NCI-H82 (cell line): ENCODE measurements around the gene FDX1.

Experiments
- DNase-seq: peaks from one replicate; lab custom pipeline; 2025; lab: John Stamatoyannopoulos, UW

The FDX1 gene

DNA sequence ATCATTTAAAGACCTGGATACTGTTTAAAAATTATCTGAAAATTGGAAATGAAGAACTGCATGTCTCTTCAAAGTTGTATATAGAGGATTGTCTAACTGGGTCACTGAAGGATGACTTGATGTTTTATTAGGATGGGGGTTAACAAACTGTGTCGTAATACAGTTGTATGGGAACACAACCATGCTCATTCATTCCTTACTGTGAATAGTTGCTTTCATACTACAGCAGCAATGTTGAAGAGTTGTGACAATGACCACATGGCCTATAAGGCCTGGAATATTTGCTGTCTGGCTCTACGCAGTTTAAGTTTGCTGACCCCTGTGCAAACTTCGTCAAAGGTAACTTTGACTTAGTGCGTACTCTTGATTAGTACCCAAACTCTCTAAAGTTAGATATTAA, 38.4 kb downstream of the FDX1 start:
- no peak for DNase-seq

DNA sequence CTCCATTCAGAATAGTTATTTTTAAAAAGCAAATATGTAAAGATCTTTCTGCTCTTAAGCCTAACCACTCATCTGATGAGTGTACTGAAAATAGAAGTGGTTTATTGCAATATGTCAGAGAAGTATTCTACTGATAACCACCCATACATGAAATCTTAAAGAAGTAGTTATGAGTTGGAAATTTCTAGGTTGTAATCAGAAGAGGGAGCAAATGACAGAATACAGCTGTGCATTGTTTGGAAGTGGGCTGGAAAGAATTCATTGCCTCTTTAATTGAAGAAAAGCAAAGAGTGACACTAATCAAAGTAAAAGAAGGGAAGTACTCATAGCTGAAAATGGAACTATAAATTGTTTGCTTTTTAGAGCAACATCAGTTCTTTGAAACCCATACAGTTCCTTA, 39.4 kb downstream of the FDX1 start:
- no peak for DNase-seq

DNA sequence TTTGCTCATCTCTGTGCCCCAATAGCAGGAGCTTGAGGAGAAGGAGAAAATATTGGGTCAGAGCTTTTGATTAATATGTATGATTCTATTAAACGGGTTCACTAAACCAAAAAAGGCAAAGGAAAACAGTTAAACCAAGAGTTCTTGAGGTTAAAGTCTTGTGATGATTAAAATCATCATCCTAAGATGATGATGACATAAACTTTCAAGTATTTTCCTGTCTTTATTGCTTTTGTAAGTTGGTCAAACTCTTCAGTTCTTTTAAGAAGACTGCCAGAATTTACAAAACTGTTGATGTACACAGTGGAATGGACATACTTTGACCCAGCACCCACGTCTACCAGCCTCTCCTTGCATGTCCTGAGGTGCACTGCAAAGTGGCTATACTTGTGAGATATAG, 41.0 kb downstream of the FDX1 start:
- no peak for DNase-seq

DNA sequence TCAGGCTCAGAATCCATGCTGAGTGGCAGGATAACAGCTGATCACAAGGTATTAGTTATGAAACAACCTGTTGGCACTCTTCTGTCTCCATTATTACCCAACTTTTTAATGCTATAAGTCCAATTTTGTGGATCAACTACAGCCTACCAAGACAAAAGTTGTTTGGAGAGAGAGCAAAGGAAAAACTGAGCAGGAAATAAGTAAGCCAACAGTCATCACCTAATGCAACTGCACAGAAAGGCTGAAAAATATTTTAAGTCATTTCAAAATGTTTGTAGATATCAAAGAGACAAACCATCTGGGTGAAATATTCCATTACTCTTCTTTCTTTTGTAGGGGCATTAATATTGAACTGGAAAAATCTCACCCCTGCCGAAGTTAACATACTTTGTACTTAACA, 41.6 kb downstream of the FDX1 start:
- no peak for DNase-seq

DNA sequence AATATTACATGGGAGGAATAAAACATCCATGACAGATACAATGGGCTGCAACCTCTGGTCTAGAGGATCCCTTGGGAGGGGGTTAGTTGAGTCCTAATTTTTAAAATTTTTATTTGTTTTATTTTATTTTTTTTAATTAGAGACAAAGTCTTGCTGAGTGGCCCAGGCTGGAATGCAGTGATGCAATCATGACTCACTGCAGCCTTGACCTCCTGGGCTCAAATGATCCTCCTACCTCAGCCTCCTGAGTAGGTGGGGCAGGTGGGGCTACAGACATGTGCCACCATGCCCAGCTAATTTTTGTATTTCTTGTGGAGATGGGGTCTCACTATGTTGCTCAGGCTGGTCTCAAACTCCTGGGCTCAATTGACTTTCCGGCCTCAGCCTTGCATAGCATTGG, 43.1 kb downstream of the FDX1 start:
- no peak for DNase-seq

DNA sequence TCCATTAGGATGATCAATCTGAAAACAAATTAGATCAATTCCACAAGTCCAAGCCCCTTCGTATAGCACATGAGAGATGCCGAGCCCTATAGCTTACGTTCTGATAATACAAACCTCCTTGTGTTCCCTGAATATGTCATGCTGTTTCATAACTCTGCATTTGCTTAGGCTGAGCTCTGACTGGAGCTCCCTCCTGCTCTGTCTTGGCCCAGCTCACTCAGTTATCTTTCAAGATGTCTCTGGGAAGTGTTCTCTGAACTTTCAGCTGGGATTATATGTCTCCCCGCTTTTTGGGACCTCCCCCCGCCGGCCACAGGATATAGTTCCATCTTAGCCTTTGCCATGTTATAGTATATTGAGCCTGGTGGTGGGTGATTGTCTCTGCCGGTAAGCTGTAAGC, 44.0 kb downstream of the FDX1 start:
- no peak for DNase-seq

DNA sequence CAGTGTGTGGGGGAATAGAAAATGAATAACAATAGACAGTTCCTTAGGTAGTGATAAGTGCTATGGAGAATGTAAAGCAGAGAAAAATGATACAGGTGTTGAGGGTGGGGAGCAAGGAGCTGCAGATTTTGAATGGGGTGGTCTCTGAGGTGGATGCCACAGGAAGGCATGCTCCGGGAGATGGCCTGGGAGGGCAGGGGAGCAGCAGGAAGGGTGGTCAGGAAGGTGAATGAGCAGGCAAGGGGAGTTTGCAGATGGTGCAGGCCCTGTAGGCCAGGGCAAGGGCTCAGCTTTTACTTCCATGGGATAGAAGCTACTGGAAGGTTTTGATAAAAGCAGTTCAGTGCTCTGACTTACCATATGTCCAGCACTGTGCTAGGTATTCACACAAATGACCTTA, 44.8 kb downstream of the FDX1 start:
- DNase-seq, result no peak

DNA sequence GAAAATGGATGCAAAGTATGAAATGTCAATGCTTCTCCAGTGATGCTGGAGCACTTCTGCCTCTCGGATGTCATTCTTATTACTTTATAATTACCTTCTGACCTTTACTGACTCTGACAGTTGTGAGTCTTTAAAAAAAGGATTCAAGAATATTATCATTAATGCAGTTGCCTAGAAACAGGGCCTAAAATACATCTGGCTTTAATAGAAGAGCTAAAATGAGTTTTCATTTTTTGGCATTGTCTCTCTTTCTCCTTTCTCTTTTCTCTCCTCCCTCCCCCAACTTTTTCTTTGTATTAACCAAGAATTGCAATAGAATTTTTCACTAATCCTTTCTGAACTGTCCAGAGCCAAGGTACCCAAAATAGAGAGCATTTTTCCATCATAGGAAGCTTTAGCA, 45.9 kb downstream of the FDX1 start:
- DNase-seq, result no peak

DNA sequence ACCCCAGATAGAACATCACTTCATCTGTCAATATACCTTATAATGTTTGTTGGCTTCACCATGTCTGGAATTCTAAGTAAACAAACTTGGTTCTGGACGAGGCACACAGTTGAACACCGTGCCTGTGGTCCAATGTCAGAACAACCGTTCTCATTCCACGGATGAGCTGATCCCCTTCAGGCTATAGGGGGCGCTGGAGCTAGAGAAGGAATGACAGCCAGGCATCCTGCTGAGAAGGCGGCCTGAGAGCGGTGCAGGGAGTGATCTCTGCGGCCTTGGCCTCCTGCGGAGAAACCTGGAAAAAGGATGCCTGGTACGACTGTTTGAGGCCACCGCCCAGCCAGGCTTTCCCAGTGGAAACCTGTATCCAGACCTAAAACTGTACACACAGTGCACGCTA, 48.7 kb downstream of the FDX1 start:
- peak; percentile 19 for DNase-seq

DNA sequence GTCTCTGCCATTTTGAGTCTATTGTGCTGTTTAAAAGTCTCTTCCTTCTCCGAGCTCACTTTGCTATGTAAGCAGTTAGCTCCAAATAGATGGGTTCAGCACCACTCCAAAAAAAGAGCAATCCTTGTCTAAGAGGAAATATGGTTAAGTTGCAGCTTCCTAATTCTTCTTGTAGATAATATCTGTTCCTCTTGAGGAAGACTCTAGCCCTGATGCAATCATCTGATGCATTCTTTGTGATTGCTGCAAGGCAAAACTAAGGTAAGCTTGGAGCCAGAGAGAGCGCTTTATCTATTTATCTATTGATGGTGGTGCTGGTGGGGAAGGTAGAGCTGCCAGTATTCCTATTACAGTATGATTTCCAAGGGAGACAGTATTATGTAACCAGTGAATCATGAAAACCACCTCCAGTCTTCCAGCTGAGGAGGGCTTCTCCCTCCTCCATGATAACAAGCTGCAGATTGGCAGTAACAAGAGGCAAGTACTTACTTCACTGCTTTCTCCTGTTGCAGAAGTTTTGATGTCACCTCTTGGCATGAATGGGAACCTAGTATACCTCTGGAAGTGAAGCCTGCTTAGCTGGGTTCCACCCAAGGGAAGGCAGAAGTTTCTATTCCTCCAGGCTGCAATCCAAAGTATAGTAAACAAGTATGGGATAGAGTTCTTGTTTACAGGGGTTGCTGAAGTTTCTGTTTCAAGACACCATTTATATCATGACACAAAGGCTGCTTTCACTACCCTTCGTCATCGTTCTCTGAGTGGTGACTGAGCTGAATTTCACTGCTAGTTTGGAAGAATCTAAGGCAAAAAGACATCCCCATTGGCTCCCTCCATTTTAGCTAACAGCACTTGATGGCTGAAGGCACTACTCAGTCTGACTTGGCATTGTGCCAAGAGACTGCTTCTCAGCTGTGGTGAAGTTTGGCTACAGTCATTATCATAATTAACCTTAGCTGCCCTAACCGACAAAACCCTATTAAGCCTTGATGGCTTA, 49.7 kb downstream of the FDX1 start:
- DNase-seq, result peak; percentile 96

DNA sequence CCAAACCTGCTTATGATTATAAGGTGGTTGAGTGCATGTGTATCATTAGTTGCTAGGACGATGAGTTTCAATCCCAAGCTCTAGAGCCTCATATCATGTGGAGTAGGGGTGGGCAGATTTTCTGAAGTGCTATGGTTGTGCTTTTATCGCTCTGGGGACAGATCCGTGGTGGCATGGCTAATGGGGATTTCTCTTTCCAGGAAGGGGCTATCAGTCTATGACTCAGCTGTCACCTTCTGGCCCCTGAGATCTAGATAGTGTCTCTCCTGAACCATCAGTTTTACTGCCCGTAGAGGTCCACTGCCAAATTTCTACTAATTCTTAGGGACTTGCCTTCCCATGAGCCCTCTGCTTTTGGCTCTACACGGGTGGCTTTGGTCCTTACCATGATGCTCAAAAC, 51.8 kb downstream of the FDX1 start:
- no peak for DNase-seq

DNA sequence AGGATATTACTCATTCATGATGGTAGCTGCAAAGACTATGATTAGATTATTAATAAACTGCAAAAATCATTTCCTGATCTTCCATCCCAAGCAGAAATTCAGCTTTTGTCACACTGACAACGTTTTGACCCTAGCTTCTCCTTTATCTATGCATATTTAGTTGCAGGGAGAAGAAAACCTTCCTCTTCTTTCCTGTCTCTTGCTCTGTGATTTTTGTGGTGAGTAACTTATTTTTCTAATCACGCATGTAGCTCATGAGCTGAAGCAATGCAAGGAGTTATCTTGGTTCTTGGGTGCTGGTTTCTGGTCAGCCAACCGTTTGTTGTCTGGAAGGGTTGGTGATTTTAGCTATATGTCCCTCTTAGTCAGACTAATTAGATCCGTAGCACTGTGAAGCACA, 56.4 kb downstream of the FDX1 start:
- DNase-seq, result no peak

DNA sequence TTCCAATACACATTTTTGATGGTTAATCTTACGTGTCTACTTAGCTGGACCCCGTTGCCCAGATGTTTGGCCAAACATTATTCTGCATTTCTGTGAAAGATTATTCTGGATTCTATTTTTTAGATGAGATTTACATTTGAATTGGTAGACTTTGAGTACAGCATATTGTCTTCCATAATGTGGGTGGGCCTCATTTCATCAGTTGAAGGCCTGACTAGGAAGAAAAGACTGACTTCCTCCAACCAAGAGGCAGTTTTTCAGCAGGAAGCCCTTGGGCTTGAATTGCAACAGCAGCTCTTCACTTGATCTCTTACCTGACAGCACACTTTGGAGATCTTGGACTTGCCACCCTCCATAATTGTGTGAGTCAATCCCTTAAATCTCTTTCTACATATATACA, 58.7 kb downstream of the FDX1 start:
- no peak for DNase-seq

DNA sequence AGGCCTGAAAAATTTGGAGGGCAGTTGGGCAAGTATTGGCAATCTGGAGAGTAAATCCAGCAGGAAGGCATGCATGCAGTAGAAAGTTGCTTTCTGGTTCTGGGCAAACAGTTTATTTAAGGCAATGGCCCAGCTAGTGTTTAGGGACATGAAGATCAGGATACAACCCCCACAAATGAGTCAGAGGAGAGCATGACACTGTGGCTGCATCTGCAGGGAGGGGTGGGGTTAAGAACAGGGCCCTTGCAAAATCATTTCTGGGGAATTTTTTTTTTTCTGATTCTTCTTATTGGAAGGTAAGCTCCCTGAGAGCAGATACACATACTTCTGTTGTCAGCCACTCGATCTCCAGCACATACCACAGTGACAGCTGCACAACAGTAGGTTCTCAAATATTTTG, 61.1 kb downstream of the FDX1 start:
- no peak for DNase-seq

DNA sequence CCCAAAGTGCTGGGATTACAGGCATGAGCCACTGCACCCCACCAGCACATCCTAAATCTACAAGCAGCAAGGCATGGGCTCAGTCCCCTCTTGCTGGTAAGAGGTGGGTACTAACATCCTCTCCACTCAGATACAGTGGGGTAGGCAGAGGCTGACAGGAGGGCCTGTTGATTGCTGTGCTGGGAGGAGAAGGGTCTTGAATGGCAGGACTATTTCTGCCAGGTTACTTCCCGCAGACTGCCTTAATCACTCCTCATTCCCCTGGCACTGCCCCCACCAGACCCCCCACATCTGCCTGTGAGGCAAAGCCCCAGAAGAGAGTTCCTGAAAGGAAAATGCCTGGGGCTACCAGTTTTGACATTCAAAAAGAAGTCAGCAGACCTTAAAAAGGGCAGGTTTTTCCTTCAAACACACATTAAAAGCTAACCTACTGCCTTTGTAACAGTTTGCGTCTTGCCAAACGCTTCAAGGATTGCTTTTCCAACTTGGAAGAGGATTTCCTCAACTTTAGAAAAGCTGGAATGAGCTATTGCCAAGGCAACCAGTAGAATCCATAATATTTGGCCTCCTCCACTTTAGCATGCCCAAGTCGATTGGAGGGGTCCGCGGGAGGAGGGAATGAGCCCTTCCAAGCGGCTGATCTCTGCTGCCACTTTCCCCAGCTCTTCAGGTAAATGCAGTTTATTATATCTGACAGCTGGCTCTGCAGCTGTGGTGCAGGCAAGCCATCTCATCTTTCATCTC, 62.0 kb downstream of the FDX1 start:
- DNase-seq, result peak; percentile 50

DNA sequence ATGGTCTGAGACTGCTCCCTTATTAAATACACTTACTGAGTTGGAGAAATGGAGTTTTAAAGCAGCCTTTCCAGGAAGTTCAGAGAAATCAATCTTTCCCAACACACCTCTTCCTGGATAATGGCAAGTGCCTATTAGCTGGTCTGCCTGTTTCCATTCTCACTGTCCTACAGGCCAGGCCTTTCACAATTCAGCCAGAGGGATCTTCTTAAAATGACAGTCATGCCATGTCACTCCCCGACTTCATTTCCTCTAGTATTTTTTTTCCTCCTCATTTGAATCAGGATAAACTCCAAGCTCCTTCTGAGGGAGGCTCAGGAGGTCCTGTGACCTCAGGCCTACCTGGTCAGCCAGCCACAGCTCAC, 62.6 kb downstream of the FDX1 start:
- no peak for DNase-seq

DNA sequence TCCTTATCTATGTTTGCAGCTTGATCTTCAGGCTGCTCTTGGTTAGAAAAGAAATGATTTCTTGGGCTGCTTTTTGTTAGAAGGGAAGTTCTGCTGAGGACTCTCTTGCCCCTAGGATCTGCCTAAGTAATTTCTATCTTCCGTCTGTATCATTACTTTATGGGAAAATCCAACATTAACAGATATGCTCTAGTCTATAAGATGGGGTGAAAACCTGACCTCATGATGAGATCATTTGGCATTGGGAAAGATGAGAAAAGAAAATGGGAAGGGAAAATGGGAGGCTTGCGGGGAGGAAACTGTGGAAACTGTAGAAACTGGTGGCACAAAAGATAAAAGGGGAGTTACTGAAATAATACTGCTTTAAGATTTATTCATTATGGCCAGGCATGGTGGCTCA, 63.6 kb downstream of the FDX1 start:
- no peak for DNase-seq

DNA sequence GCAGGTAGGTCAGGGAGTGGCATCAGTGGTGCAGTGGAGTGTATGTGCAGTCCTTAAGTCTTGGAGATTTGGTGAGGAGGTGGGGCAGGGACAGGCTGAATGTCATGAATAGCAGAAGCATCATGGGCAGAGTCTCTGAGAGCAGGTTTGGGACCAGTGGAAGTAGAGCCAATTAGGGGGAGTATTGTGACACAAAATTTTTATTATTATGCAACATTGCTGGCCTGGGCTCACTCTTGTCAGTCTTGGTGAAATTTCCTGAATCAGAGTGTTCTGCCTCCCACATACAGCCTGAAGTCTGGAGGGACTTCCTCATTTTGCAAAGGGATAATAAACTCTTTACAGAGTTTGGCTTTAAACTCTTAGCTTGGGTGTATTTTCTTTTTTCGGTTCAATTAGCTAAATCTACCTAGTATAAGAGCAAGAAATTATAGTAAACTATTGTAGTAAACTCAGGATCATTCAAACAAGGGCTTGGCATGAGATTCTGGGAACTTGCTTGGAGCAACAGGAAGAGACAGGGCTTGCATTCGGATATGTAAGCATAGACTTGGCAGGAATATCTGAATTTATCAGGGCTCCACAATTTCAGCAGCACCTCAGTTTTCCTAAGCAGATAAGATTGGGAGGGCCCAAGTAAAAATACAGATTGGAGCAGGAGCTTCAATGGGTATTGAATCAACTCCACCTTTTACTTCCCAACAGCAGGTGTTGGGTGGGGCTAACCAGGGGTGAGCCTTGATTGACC, 67.7 kb downstream of the FDX1 start:
- peak; percentile 7 for DNase-seq

DNA sequence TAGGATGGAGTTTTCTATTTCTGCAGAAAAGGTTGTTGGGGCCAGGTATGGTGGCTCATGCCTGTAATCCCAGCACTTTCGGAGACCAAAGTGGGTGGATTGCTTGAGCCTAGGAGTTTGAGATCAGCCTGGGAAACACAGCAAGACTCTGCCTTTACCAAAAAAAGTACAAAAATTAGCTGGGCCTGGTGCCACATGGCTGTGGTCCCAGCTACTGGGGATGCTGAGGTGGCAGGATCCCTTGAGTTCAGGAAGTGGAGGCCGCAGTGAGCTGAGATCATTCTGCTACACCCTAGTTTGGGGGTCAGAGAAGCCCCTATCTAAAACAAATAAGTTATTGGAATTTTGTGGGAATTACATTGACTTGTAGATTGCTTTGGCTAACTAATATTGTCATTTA, 71.7 kb downstream of the FDX1 start:
- DNase-seq, result no peak

DNA sequence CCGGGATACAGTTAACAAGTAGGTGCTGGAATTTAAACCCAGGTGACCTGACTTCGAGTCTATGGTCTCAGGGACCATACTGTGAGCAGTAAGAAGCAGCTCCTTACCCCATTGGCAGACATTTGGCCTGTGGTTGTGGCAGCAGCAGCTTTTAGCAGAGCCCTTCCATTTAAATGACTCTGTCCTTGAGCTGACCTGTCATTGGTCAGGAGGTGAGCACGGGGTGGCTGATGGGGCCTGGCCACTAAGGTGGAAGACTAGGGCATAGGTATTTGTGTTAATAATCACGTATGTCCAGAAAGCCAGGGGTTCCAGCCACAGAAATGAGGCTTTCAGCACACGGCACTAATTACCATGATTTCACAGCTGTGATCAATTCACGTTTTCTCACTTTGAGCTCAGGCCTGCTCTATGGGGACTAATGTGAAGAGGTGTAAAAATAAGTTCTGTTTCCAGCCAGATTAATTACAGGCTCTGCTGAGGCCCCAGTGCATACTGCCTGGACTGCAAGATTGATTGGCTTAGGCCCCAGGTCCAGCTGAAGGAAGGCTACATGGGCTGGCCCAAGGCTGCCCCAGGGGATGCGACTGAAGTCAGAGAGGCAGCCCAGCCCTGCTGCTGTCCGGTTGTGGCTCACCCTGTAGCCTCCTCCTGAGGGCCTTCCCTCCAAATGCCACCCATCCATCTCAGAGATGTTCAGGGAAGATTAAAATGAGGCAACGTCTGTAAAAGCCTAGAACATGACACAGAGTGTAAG, 76.0 kb downstream of the FDX1 start:
- no peak for DNase-seq

DNA sequence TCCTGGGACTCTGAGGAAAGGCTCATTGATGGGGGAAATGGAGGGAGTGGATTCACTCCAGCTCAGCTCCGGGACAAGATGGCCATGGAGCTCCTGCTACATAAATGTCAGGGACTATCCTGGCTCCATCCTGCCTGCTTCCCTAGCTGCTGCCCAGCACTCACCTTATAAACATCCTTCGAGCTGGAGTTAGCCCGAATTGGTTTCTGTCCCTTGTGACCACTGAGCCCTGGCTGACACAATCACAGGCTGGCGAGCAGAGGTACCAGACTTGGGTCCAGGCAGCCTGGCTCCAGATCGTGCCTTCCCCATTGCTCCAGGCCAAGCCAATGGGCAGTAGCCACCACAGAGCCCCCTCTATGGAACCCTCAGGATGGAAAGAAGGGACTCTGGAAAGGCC, 77.6 kb downstream of the FDX1 start:
- no peak for DNase-seq

DNA sequence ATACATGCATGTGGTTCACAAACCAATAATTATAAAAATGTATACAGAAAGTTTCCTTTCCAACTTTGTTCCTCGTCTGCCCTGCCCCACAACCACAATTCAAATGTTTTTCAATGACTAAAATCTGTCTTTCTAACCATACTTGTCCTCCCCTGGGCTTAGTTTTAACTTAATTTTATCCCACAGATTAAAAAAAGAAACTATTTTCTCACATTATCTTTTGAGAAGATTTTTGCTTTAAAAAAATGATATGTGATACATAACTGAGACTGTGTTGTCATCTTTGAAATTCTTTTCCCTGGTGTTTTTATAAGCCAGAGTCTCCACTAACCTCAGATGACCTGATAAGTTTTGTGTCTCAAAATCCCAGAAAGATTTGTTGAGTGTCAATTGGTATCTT, 79.0 kb downstream of the FDX1 start:
- DNase-seq, result no peak
